HG03139 (cell line): Measurements from ENCODE around the gene RASSF8.

ENCODE experiments used
- ATAC-seq: cut with Tn5 transposase; IDR thresholded peaks from one replicate; pipeline ENCODE4 v1.9.1; 2021; ENCODE audit not compliant: unreplicated experiment

Gene RASSF8

GRCh38 chr12:26122681-26123481, 164.4 kb downstream of the RASSF8 start:
- ATAC-seq: no peak

GRCh38 chr12:26123482-26123980, 165.0 kb downstream of the RASSF8 start:
- no peak for ATAC-seq

GRCh38 chr12:26124446-26125399, 166.2 kb downstream of the RASSF8 start, which contains the start of gene BHLHE41:
BHLHE41 (minus strand) TSS chr12:26125037; CDS start chr12:26124779, 258 bp downstream.
- ATAC-seq: no peak

GRCh38 chr12:26125400-26126339, 167.2 kb downstream of the RASSF8 start:
- ATAC-seq: peak; percentile 21

- peak; percentile 36 for ATAC-seq
These were observed 168.1 kb downstream of the RASSF8 start for GRCh38 chr12:26126340-26127284.

- no peak for ATAC-seq
These were observed 168.9 kb downstream of the RASSF8 start for GRCh38 chr12:26127404-26127803.

GRCh38 chr12:26128168-26128567, 169.7 kb downstream of the RASSF8 start:
- no peak for ATAC-seq
